DND-41 (cell line): ENCODE results near the gene IDH3G.

Source experiments
- EZH2 ChIP-seq: IDR thresholded peaks from 3 replicates; pipeline ENCODE4 v1.6.1; 2012; ENCODE audit warnings: borderline replicate concordance, low read depth, mild to moderate bottlenecking, moderate library complexity, low read length, inconsistent platforms; ENCODE audit not compliant: severe bottlenecking
- TF ChIP-seq, protein P1 (sequence below): IDR thresholded peaks from 2 replicates; pipeline ENCODE4 v1.5.1; 2012; ENCODE audit warnings: borderline replicate concordance, low read length, moderate library complexity, mild to moderate bottlenecking; ENCODE audit not compliant: poor library complexity, severe bottlenecking; ENCODE audit errors: extremely low read depth

DNA sequence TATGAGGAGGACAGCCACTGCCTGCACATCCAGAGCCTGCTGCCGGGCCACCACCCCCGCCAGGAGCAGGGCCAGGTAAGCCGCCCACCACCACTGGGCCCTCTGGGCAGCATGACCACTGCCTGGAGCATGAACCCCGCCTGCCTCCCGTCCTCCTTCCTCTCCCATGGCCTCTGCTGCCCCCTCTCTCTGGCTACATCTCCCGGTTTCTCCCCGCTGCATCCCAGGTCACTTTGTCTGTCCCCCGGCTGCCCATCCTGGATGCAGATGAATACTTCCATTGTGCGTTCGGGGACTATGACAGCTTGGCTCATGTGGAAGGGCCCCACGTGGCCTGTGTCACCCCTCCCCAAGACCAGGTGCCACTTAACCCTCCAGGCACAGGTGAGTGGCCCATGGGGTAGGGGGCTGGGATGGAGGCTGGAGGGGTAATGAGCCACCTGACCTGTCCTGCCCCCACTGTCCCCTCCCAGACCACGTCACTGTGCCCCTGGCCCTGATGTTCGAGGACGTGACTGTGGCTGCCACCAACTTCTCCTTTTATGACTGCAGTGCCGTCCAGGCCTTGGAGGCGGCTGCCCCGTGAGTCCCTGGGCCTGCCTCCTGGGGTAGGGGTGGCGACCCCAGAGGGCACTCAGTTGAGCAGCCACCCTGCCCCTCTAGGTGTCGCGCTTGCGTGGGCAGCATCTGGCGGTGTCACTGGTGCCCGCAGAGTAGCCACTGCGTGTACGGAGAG, 24.1 kb downstream of the IDH3G start:
- TF ChIP-seq, protein P1, sequence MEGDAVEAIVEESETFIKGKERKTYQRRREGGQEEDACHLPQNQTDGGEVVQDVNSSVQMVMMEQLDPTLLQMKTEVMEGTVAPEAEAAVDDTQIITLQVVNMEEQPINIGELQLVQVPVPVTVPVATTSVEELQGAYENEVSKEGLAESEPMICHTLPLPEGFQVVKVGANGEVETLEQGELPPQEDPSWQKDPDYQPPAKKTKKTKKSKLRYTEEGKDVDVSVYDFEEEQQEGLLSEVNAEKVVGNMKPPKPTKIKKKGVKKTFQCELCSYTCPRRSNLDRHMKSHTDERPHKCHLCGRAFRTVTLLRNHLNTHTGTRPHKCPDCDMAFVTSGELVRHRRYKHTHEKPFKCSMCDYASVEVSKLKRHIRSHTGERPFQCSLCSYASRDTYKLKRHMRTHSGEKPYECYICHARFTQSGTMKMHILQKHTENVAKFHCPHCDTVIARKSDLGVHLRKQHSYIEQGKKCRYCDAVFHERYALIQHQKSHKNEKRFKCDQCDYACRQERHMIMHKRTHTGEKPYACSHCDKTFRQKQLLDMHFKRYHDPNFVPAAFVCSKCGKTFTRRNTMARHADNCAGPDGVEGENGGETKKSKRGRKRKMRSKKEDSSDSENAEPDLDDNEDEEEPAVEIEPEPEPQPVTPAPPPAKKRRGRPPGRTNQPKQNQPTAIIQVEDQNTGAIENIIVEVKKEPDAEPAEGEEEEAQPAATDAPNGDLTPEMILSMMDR, result no peak
- no peak for TF ChIP-seq EZH2
